GM18520 (cell line): Measurements from ENCODE around the gene WNT3A.

Experiments
- ATAC-seq: cut with Tn5 transposase; IDR thresholded peaks from one replicate; pipeline ENCODE4 v1.9.1; 2021; ENCODE audit not compliant: unreplicated experiment

Gene WNT3A

DNA sequence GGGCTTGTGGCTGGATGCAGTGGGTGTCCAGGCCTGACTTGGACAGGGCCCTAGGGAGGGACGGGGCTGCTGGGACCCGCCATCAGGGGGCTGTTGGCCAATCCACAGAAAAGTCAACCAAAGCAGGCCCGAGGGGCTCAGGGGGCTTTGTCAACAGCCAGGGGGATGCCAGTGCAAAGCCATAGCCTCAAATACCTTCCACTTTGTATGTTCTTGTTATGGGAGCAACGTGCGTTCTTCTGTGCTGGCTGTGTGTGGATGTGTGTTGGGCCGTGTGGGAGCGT is 40.3 kb downstream of the WNT3A start:
- ATAC-seq: no peak

- no peak for ATAC-seq
These were observed 41.3 kb downstream of the WNT3A start for GRCh38 chr1:228048120-228048519.

DNA sequence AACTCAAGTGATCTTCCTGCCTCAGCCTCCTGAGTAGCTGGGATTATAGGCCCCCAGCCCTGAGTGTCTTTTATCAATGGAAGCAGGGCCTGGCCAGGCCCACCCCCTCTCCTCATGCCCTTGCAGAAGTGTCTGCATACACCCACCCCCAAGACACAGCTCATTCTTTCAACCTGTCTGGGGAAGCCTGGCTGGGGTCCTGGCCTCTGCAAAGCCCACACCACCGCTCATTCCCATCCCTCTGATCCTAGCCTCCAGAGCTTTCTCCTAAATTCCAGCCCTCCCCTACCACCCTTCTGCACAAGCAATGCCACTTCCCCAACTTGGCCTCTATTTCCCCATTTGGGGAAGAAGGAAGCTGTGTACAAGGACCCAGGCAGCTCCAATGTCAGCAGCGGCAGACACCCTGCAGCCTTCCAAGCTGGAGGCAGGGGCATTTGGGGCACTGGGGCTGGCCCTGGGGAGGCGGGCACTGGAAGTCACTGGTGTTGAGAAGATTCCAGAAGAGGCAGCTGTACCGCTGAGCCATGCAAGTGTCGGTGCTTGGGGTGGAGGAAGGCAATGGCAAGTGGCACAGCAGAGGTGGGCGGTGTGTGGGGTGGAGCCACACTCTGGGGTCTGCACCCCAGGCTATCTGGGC is 42.0 kb downstream of the WNT3A start:
- ATAC-seq: no peak

- ATAC-seq: no peak
These were observed 43.9 kb downstream of the WNT3A start for GRCh38 chr1:228050571-228051231.

DNA sequence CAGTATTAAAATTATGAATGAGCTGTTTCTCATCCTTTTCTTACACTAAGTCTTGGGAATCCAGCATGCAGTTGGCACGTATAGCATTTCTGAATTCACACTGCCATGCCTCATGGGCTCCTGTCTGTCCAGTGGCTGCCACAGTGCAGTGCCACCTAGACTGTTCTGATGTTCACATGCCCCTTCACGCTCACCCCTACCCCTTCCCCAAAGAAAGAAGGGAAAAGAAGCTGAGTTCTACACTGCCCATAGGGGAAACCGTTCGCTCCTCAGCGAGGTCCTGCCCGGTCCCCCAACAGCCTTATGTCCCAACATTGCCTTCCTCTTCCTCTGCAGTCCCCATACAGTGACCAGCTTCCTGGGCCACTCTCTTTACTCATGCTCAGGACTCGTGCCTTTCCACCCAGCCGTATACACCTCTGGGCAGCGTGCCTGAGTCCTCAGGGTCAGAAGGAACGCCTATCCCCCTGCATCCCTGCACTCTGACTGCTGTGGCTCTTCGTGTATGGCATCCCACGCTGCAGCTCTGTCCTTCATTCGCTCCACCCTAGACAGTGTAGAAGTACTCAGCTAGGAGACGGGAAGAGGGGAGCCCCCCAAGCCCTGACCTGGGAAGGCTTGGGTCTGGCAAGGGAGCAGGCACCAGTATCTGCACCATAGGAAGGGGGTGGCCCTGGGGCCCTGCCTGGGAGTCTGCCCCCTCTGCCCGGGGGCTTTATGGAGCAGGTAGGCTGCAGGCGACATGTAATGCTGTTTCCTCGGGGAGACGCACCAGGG is 51.6 kb downstream of the WNT3A start:
- ATAC-seq: no peak

DNA sequence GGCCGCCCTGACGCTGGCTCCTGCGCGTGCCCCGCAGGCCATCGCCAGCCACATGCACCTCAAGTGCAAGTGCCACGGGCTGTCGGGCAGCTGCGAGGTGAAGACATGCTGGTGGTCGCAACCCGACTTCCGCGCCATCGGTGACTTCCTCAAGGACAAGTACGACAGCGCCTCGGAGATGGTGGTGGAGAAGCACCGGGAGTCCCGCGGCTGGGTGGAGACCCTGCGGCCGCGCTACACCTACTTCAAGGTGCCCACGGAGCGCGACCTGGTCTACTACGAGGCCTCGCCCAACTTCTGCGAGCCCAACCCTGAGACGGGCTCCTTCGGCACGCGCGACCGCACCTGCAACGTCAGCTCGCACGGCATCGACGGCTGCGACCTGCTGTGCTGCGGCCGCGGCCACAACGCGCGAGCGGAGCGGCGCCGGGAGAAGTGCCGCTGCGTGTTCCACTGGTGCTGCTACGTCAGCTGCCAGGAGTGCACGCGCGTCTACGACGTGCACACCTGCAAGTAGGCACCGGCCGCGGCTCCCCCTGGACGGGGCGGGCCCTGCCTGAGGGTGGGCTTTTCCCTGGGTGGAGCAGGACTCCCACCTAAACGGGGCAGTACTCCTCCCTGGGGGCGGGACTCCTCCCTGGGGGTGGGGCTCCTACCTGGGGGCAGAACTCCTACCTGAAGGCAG is 52.3 kb downstream of the WNT3A start:
- ATAC-seq: no peak

GRCh38 chr1:228059634-228060457 is 53.0 kb downstream of the WNT3A start:
- ATAC-seq: no peak

DNA sequence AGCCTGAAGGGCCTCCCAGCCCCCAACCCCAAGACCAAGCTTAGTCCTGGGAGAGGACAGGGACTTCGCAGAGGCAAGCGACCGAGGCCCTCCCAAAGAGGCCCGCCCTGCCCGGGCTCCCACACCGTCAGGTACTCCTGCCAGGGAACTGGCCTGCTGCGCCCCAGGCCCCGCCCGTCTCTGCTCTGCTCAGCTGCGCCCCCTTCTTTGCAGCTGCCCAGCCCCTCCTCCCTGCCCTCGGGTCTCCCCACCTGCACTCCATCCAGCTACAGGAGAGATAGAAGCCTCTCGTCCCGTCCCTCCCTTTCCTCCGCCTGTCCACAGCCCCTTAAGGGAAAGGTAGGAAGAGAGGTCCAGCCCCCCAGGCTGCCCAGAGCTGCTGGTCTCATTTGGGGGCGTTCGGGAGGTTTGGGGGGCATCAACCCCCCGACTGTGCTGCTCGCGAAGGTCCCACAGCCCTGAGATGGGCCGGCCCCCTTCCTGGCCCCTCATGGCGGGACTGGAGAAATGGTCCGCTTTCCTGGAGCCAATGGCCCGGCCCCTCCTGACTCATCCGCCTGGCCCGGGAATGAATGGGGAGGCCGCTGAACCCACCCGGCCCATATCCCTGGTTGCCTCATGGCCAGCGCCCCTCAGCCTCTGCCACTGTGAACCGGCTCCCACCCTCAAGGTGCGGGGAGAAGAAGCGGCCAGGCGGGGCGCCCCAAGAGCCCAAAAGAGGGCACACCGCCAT is 53.8 kb downstream of the WNT3A start:
- ATAC-seq: no peak

- no peak for ATAC-seq
These were observed 54.8 kb downstream of the WNT3A start for GRCh38 chr1:228061411-228062084.

DNA sequence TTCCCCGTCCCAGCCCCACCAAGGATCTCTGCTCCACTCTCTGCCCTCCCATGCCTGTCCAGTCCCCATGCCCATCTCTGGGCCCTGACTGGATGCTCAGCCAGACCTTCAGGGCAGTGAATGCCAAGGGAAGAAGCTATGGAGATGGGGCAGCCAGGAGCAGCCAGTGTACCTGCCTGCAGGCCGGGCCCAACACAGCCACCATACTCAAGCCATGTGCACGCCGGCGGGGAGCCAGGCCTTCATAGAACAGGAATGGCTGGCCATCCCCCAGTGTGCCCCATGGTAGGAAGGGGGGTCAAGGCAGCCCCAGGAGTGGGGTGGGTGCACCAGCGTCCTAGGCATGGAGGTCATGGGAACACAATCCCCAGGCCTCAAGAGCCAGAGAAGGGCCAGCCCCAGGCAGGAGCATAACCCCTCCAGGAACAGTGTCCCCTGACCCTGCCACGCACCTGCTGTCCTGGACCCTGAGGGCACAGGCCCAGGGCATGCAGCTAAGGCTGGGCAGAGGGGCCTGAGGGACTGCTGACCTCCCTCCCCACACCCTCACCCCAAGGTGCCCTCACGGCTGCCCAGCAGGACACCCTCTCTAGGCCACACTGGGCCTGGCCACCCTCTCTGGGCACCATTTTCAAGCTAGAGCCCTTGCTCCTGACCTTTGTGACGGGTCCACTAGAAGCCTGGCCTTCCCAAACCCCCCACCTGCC is 55.4 kb downstream of the WNT3A start:
- no peak for ATAC-seq

- ATAC-seq: no peak
These were observed 56.0 kb downstream of the WNT3A start for GRCh38 chr1:228062812-228063211.

DNA sequence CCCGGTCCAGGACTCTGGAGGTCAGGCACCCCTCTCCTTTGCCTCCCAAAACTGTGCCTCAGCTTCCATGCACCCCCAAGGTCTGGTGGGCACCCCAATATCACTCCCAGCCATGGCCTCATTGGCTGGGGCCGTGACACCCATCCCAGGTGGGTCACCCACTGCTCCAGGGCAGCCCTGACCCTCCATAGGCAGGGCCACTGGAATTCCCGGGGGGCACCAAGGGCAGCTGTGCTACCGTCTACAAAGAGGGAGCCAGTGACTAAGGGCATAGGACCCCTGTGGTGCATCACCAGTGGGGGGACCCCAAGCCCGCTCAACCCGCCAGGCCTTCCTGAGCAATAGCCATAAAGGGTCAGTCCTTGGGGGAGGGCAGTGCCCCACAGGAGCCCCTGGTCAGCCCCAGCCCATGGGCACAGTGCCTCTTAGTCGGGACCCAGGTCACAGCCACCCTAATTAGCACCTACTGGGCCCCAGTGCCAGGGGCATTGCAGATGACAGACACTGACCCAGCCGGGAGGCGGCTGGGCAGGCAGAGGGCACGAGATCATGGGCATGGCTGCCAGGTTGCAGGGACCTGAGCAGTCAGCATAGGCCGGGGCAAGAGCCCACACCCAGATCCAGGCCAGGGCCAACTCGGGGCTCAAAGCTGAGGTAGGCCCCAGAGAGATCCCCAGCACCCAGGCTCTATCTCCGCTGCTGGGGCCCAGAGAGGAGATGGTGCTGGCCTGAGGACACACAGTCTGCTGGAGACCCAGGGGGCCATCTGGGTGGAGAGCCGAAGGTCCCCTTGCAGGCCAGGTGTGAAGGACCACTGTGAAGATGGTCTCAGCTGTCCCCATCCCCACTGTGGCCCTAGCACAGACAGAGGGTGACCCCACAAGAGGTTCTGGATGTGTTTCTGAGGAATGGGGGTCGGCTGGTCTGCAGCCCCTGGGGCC is 56.7 kb downstream of the WNT3A start:
- no peak for ATAC-seq

GRCh38 chr1:228064296-228064695 is 57.5 kb downstream of the WNT3A start:
- no peak for ATAC-seq

GRCh38 chr1:228064741-228065542 is 58.1 kb downstream of the WNT3A start:
- no peak for ATAC-seq

DNA sequence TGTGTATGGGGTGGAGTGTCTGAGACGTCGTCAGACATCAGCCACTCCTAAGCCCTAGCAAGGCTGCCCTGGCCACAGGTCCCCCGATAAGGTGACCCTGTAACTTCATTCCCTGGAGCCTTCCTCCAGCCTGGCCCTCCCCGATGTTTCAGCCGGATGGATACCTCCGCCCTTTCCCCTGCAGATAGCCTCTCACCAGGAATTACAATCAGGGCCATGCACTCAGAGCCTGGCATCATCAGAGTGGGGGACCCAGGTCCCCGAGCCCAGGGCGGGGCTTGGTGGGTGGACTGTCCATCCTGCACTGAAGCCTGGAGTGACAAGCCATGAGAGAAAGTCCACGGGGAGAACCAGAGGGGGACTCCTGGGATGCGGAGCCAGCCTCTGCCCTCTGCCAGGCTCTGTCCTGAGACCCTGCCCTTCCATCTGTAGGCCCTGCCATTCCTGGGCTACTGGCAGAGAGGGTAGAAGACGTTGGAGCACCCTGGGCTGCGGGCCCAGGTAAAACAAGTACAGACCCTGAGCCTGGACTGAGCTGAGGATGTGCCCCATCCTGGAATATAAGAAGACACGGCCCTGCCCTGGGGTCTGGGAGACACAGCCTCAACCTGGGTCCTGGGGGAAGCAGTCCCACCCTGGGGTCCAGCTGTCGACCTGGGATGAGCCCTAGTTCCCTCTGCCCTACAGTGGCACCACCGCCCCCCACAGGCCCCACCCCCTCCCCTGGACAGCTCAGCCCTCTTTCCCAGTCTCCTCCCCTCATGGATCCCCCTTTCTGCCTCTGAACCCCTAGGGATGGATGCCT is 58.9 kb downstream of the WNT3A start:
- ATAC-seq: no peak

- ATAC-seq: no peak
These were observed 59.6 kb downstream of the WNT3A start for GRCh38 chr1:228066416-228066815.
